HEK293 (cell line): ENCODE measurements around the gene SH3BP1.
"Not testable (repeated sequence)": the region's sequence is repeated elsewhere in the genome, so short reads cannot be mapped to it uniquely, and the experiment has no call there.

ENCODE experiments used
- CTCF ChIA-PET: fragments of 350-600 bp; formaldehyde crosslinking; extraction: SDS; loops from one replicate; lab custom pipeline; 2021; ENCODE audit warnings: antibody characterized with exemption; lab: Yijun Ruan, JAX
- POLR2A ChIA-PET: fragments of 300-600 bp; formaldehyde crosslinking; extraction: SDS; loops from one replicate; lab custom pipeline; 2020; ENCODE audit warnings: antibody characterized with exemption, inconsistent platforms; lab: Yijun Ruan, JAX
- H3K27ac ChIP-seq: fragments of 200-500 bp; sonication (Bioruptor generic); 2 replicates; pipeline ENCODE4 v1.5.1; 2014; ENCODE audit warnings: low read depth, low read length, control low read depth, inconsistent platforms; ENCODE audit errors: extremely low read depth
- H3K36me3 ChIP-seq, 2 experiments: fragments of 200-500 bp in 1 of 2; sonication (Bioruptor generic) in 1 of 2; 1 replicate in 1 of 2; 2 replicates in 1 of 2; pipeline ENCODE4 v1.5.1; 2014 to 2017; ENCODE audit warnings: inconsistent platforms in 2 of 2, low read length in 2 of 2; ENCODE audit not compliant: control insufficient read depth in 2 of 2, insufficient read depth in 1 of 2
- H3K4me1 ChIP-seq: fragments of 200-500 bp; sonication (Bioruptor generic); 2 replicates; pipeline ENCODE4 v1.5.1; 2014; ENCODE audit warnings: mild to moderate bottlenecking, low read length, inconsistent platforms; ENCODE audit not compliant: control insufficient read depth, insufficient read depth
- H3K4me3 ChIP-seq: 2 replicates; pipeline ENCODE4 v1.5.1; 2011; ENCODE audit warnings: low read depth, mild to moderate bottlenecking, control low read depth, low read length, moderate library complexity
- H3K9me3 ChIP-seq: fragments of 200-500 bp; sonication (Bioruptor generic); 2 replicates; pipeline ENCODE4 v1.5.1; 2014; ENCODE audit warnings: low read depth, low read length, inconsistent platforms; ENCODE audit not compliant: control insufficient read depth, insufficient read depth
- HOXC10 ChIP-seq: sonication (generic); formaldehyde crosslinking; IDR thresholded peaks from 2 replicates; pipeline ENCODE4 v1.8.1; 2023; ENCODE audit warnings: mild to moderate bottlenecking, missing genetic modification reagents
- SP2 ChIP-seq: fragments of 450-650 bp; formaldehyde crosslinking; IDR thresholded peaks from 2 replicates; pipeline ENCODE4 v1.5.1; 2016; ENCODE audit warnings: missing biosample characterization, missing genetic modification characterization
- ZBTB17 ChIP-seq: fragments of 450-650 bp; formaldehyde crosslinking; IDR thresholded peaks from 2 replicates; pipeline ENCODE4 v1.5.1; 2016; ENCODE audit warnings: missing biosample characterization, missing genetic modification characterization
- ZFP37 ChIP-seq: fragments of 450-650 bp; formaldehyde crosslinking; IDR thresholded peaks from 2 replicates; pipeline ENCODE4 v1.5.1; 2016; ENCODE audit warnings: missing biosample characterization, missing genetic modification characterization
- ZNF114 ChIP-seq: fragments of 450-650 bp; formaldehyde crosslinking; IDR thresholded peaks from 2 replicates; pipeline ENCODE4 v1.5.0; 2017; ENCODE audit warnings: missing biosample characterization, missing genetic modification characterization
- ZNF121 ChIP-seq: fragments of 450-650 bp; formaldehyde crosslinking; IDR thresholded peaks from 2 replicates; pipeline ENCODE4 v1.5.1; 2016; ENCODE audit warnings: missing biosample characterization, missing genetic modification characterization
- ZNF133 ChIP-seq: fragments of 450-650 bp; formaldehyde crosslinking; IDR thresholded peaks from 2 replicates; pipeline ENCODE4 v1.5.1; 2016; ENCODE audit warnings: missing biosample characterization, missing genetic modification characterization
- ZNF155 ChIP-seq: fragments of 450-650 bp; formaldehyde crosslinking; IDR thresholded peaks from 2 replicates; pipeline ENCODE4 v1.5.1; 2016; ENCODE audit warnings: missing biosample characterization, missing genetic modification characterization
- ZNF174 ChIP-seq: fragments of 450-650 bp; formaldehyde crosslinking; IDR thresholded peaks from 2 replicates; pipeline ENCODE4 v1.5.0; 2017; ENCODE audit warnings: missing biosample characterization, mild to moderate bottlenecking, missing genetic modification characterization
- ZNF223 ChIP-seq: fragments of 450-650 bp; formaldehyde crosslinking; IDR thresholded peaks from 2 replicates; pipeline ENCODE4 v1.5.1; 2016; ENCODE audit warnings: missing biosample characterization, missing genetic modification characterization
- ZNF292 ChIP-seq: fragments of 450-650 bp; formaldehyde crosslinking; IDR thresholded peaks from 2 replicates; pipeline ENCODE4 v1.5.1; 2016; ENCODE audit warnings: low read depth, missing biosample characterization, missing genetic modification characterization, borderline replicate concordance
- ZNF341 ChIP-seq: fragments of 450-650 bp; formaldehyde crosslinking; IDR thresholded peaks from 2 replicates; pipeline ENCODE4; 2016; ENCODE audit warnings: low read depth, missing biosample characterization, missing genetic modification characterization
- ZNF37A ChIP-seq: fragments of 450-650 bp; IDR thresholded peaks from 2 replicates; pipeline ENCODE4 v1.5.1; 2018; ENCODE audit warnings: missing biosample characterization, missing genetic modification characterization
- ZNF423 ChIP-seq: fragments of 450-650 bp; formaldehyde crosslinking; IDR thresholded peaks from 2 replicates; pipeline ENCODE4 v1.5.1; 2016; ENCODE audit warnings: missing biosample characterization, missing genetic modification characterization
- ZNF426 ChIP-seq: fragments of 450-650 bp; formaldehyde crosslinking; IDR thresholded peaks from 2 replicates; pipeline ENCODE4 v1.5.1; 2017; ENCODE audit warnings: missing biosample characterization, missing genetic modification characterization, mild to moderate bottlenecking, inconsistent platforms, moderate library complexity
- ZNF514 ChIP-seq: fragments of 450-650 bp; formaldehyde crosslinking; IDR thresholded peaks from 2 replicates; pipeline ENCODE4 v1.5.1; 2016; ENCODE audit warnings: missing biosample characterization, missing genetic modification characterization
- ZNF658 ChIP-seq: fragments of 450-650 bp; formaldehyde crosslinking; IDR thresholded peaks from 2 replicates; pipeline ENCODE4; 2016; ENCODE audit warnings: missing biosample characterization, missing genetic modification characterization
- ZNF660 ChIP-seq: fragments of 450-650 bp; IDR thresholded peaks from 2 replicates; pipeline ENCODE4 v1.5.1; 2018; ENCODE audit warnings: missing biosample characterization, mild to moderate bottlenecking, missing genetic modification characterization
- ZNF670 ChIP-seq: fragments of 450-650 bp; formaldehyde crosslinking; IDR thresholded peaks from 2 replicates; pipeline ENCODE4 v1.5.1; 2016; ENCODE audit warnings: missing biosample characterization, missing genetic modification characterization, low read depth
- ZNF707 ChIP-seq: fragments of 450-650 bp; formaldehyde crosslinking; IDR thresholded peaks from 2 replicates; pipeline ENCODE4 v1.5.1; 2016; ENCODE audit warnings: missing biosample characterization, missing genetic modification characterization
- ZNF777 ChIP-seq: fragments of 450-650 bp; formaldehyde crosslinking; IDR thresholded peaks from 2 replicates; pipeline ENCODE4 v1.5.1; 2017; ENCODE audit warnings: missing biosample characterization, missing genetic modification characterization, borderline replicate concordance
- TF ChIP-seq, protein P1 (sequence below): fragments of 450-650 bp; formaldehyde crosslinking; optimal IDR thresholded peaks from 2 replicates; pipeline ENCODE3; 2016; ENCODE audit warnings: missing biosample characterization, mild to moderate bottlenecking, missing genetic modification characterization

SH3BP1 gene

GRCh38 chr22:37654563-37655251, 15.2 kb downstream of the SH3BP1 start (continued):
- TF ChIP-seq, protein P1, sequence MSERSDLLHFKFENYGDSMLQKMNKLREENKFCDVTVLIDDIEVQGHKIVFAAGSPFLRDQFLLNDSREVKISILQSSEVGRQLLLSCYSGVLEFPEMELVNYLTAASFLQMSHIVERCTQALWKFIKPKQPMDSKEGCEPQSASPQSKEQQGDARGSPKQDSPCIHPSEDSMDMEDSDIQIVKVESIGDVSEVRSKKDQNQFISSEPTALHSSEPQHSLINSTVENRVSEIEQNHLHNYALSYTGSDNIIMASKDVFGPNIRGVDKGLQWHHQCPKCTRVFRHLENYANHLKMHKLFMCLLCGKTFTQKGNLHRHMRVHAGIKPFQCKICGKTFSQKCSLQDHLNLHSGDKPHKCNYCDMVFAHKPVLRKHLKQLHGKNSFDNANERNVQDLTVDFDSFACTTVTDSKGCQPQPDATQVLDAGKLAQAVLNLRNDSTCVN (tag by site-specific recombination): no peak
- TF ChIP-seq ZNF155 (tag by site-specific recombination): no peak

DNA sequence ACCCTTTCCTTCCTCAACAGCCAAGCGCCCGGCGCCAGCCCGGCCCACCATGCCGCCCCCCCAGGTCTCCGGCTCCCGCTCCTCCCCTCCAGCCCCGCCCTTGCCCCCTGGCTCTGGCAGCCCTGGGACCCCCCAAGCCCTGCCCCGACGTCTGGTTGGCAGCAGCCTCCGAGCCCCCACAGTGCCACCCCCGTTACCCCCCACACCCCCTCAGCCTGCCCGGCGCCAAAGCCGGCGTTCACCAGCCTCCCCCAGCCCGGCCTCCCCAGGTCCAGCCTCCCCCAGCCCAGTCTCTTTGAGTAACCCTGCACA, 15.7 kb downstream of the SH3BP1 start:
- no peak overlapping the region for H3K27ac ChIP-seq
- H3K4me1 ChIP-seq: peaks cover 1% of the 10 kb centered on the region; the same call in 1 of the 2 replicates
- H3K4me3 ChIP-seq: no peak overlapping the region
- no peak for TF ChIP-seq ZNF514 (tag by site-specific recombination)
- no peak for TF ChIP-seq SP2 (tag by site-specific recombination)
- no peak for TF ChIP-seq ZNF777 (tag by site-specific recombination)
- no peak for TF ChIP-seq ZNF37A (tag by site-specific recombination)
- TF ChIP-seq ZNF423 (tag by site-specific recombination): no peak
- no peak for TF ChIP-seq ZNF114 (tag by site-specific recombination)
- TF ChIP-seq ZNF660 (tag by site-specific recombination): no peak
- TF ChIP-seq ZNF341 (tag by site-specific recombination): no peak
- no peak for TF ChIP-seq ZBTB17 (tag by site-specific recombination)
- no peak for TF ChIP-seq ZNF707 (tag by site-specific recombination)
- TF ChIP-seq ZNF223 (tag by site-specific recombination): no peak
- no peak for TF ChIP-seq ZNF658
- TF ChIP-seq HOXC10 (CRISPR knock-in tag): no peak
- no peak for TF ChIP-seq ZFP37 (tag by site-specific recombination)
- TF ChIP-seq ZNF133 (tag by site-specific recombination): no peak
- TF ChIP-seq ZNF174 (tag by site-specific recombination): no peak
- TF ChIP-seq ZNF670: no peak
- TF ChIP-seq ZNF292 (tag by site-specific recombination): no peak
- TF ChIP-seq ZNF426 (tag by site-specific recombination): no peak
- TF ChIP-seq, all 188 proteins: peak for 0
- peaks cover 5 to 39% of the 10 kb centered on the region in 2 experiments; a peak in 2 of 3 replicates for H3K36me3 ChIP-seq
- H3K9me3 ChIP-seq: no peaks in the 10 kb centered on the region
- POLR2A ChIA-PET: interaction anchor here (0.6 kb wide), 1 partner anchor 153 kb away, joined by 5 read pairs; the partner anchor contains the start of gene GCAT
- CTCF ChIA-PET: interaction anchor here (0.7 to 6.8 kb wide), 2 partner anchors 12 to 33 kb away, joined by 3 to 138 read pairs; no protein-coding TSS in a partner anchor

GRCh38 chr22:37656583-37656982, 17.1 kb downstream of the SH3BP1 start:
- not testable (repeated sequence) for H3K9me3 ChIP-seq, H3K27ac ChIP-seq, H3K4me3 ChIP-seq
- POLR2A ChIA-PET: interaction anchor here (0.6 to 6.5 kb wide), 3 partner anchors 13 to 128 kb away, joined by 3 to 85 read pairs (median 80); partner anchors contain the start of gene SH3BP1
- Histone ChIP-seq H3K4me1 (peaks cover 11% of the 10 kb centered on the region), H3K36me3 (peaks cover 0 to 26% of the 10 kb centered on the region in 2 experiments; a peak in 2 of 3 replicates)
- TF ChIP-seq ZNF121 (tag by site-specific recombination): peak; percentile 69
- CTCF ChIA-PET: interaction anchor here (0.8 to 7.0 kb wide), 3 partner anchors 13 to 24 kb away, joined by 3 to 138 read pairs (median 87); no protein-coding TSS in a partner anchor
